Stimulated activated CD8-positive, alpha-beta memory T cell treated with anti-CD3 and anti-CD28 coated beads, Interleukin-4, amount 100 ng/mL, for 48 hours (primary cell): ENCODE data around the gene SCN8A.
A peak's percentile ranks its signal among the peaks of the same experiment; 100 is the strongest.

Experiments used
- DNase-seq: peaks from one replicate; pipeline ENCODE4 v3.0.0-alpha.2; 2020

Gene SCN8A

GRCh38 chr12:51837286-51837685 is 246.3 kb downstream of the SCN8A start:
- DNase-seq = no peak

- DNase-seq = no peak
Measured at GRCh38 chr12:51838036-51838435, 247.0 kb downstream of the SCN8A start.

- DNase-seq = no peak
Measured at GRCh38 chr12:51838762-51839161, 247.7 kb downstream of the SCN8A start.

DNA sequence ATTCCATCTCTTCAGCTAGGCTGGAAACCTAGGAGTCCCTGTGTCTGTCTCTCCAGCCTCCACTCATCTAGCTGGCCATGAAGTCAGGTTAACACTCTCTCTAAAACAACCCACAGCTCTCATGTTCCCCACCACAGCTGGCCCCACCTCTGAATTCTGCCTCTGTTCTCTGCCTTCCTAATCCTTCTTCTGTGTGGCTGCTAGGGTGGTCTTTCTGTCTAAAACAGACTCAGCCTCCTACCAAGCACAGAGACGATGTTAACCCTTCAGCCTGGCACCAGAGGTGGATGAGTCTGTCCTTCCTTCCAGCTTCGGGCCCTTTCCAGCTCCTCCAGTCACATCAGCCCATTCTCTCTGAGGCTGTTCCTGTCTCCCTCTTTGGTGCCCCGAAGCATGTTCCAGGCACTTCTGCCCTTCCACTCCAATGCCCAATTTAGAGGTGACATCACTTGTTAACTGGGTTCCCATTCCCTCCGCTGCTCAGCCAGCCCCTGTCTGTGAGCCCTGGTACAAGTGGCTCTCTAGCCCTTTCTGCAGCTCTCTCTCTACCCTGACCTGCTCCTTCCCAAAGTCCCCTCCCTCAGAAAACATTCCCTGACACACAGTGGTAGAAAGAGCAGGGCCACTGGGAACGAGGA is 248.4 kb downstream of the SCN8A start:
- DNase-seq = no peak

- no peak for DNase-seq
Measured at GRCh38 chr12:51840966-51841365, 249.9 kb downstream of the SCN8A start.

DNA sequence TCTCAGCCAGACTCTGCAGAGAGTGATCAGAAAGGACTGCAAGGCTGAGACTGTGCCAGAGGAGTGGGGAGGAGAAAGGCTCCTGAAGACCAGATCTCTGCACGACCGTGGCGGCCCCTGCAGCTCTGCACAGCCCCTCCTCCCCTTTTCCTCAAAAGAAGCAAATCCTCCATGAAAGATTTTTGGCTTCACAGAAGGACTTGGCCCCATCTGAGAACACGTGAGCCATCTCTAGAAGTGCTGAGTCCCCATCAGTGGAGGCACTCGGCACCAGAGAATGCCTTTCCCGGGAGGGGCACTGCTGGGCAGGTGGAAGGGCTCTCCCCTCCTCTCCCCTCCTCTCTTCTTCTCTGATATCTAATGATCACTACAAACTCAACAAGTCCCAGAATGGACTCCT is 250.7 kb downstream of the SCN8A start:
- no peak for DNase-seq

DNA sequence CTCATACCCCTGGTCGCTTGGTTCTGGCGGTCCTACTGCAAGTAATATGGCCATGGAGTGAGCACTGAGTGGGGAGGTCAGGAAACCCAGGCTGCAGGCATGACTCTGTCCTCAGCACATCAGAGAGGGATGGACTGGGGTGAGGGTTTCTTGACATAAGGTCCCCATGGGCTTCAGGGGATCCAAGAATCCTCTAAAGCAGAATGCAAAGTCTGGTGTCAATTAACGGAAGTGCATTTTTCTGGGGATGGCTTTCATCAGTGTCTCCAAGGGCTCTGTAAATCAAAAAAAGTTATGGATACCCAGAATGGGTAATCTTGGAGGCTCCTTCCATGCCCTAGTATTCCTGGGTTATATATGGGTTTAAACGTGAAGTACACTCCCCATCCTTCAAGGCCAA is 253.8 kb downstream of the SCN8A start:
- DNase-seq = no peak

- no peak for DNase-seq
Measured at GRCh38 chr12:51845482-51845881, 254.4 kb downstream of the SCN8A start.

GRCh38 chr12:51846271-51846691 is 255.2 kb downstream of the SCN8A start:
- DNase-seq = no peak

GRCh38 chr12:51846911-51847642 is 256.0 kb downstream of the SCN8A start:
- DNase-seq = peak; percentile 73

- DNase-seq = no peak
Measured at GRCh38 chr12:51847643-51848325, 256.8 kb downstream of the SCN8A start.

DNA sequence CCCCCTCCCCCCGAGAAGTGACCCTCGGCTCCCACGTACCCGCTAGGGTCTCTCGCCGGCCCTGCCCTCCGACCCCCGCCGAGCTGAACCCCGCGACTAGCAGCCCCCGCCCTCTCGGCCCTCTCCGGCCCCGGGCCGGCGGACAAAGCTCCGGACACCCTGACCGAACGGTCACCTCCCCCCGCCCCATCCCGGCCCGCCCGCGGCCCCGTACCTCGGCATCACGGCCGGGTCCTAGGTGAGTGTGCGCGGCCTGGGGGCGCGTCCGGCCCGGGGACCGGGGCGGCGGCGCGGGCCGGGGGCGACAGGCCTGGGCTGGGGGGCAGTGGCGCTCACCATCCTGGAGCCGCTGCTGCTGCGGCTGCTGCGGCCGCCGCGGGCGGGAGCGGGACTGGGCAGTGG is 257.3 kb downstream of the SCN8A start, which contains the start of gene FIGNL2:
Gene FIGNL2 (minus strand): TSS at position 393 of the 402 bp plus-strand sequence. CDS start 26,305 bp downstream, outside the sequence.
- DNase-seq = no peak

DNA sequence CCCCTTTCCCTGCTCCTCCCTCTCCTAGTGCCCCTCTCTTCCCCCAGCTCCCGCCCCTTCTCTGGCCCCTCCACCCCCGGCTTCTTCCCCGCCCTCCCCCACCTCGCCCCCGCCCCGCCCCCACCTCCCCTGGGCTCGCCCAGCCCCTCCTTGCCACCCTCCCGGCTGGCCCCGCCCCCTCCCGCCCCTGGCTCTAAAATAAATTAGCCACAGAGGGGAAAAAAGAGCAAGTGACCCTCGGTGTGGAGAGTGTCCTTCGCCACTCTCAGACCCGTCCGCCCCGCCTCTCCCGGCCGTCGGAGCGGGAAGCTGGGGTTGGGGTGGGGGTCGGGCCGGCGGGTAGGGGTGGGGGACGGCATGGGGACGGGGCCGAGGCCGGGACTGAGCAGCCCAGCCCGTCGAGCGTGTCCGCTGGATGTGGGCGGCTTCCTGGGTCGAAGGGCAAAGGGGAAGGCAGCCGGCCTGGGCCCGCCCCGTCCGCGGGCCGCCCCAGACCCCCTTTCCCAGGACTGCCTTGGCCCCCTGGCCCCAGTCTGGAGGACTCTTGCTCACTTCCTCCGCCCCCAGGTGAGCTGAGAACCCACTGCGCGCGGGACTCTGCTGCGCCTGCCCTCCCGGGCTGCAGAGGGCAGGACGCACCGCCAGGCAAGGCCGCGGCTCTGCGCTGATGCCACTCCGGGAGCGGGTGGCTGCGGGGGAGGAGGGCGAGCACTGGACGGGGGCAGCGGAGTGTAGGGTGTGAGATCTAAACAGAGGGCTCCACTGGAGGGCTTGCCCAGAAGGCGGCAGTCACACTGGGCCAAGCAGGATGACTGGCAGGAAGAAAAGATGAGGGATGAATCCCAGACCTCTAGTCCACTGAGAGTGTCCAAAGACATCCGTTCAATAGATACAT is 258.1 kb downstream of the SCN8A start:
- DNase-seq = no peak

- no peak for DNase-seq
Measured at GRCh38 chr12:51850081-51850964, 259.3 kb downstream of the SCN8A start.

DNA sequence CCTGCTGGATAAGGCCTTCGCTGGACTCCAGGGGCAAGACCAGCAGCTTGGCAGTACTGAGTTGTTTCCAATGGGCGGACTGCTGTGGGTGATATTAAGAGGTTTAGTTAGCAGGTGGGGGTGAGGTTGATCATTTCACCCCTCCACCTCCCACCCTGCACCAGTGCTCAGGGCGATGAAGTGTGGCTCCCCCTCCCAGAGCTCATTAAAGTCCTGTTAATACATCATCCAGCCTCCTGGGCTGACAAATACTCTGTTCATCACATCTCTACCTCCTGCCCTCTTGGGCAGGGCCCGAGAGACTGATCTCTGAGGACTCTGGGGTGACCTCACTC is 259.9 kb downstream of the SCN8A start:
- no peak for DNase-seq

GRCh38 chr12:51851413-51852124 is 260.5 kb downstream of the SCN8A start:
- DNase-seq = no peak

GRCh38 chr12:51852404-51853137 is 261.5 kb downstream of the SCN8A start:
- DNase-seq = no peak

DNA sequence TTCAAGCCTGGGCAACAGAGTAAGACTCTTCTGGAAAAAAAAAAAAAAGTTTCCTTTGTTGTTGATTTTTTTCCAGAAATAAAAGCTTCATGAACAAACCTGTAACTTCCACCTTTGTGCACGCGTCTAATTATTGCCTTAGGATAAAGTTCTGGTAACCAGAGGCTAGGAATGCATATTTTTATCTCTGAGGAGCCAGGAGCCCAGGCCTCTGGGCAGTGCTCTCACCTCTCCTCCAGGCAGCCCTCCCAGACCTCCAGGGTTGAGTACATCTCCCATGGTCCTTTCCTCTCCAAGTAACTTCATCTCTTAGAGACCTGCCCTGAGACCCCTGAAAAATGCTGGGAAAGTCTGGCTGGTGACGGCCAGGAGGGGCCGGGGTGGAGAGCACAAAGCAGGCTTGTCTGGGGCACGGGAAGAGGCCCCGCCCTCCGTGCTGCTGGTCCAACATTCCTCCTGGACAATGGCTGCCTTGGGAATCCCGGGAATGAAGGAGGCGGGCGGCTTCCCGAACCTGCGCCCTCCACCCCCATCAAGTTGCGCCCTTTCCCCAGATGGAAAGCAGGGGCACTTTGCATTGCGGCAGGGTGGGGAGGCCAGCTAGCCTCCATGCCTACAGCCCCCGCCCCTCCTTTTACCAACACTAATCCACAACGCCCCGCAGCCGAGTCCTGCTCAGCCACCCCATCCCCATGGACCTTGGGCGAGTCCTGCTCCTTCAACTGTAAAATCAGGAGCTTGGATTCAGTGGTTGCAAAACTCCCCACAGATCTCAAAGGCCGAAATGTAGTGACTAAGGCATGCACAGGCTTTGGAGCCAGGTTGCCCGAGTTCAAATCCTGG is 264.8 kb downstream of the SCN8A start:
- DNase-seq = no peak

DNA sequence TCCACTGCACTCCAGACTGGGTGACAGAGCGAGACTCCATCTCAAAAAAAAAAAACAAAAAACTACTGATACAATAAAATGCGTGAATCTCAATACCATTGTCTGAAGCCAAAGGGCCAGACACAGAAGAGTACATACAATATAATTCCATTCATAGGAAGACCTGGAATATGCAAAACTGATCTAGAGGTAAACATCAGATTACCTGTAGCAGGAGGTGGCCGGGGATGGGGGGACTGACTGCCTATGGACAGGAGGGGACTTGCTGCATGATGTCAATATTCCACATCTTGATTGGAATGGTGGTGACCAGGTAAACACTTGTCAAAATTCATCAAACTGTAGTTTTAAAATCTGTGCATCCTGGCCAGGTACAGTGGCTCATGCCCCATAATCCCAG is 270.0 kb downstream of the SCN8A start:
- no peak for DNase-seq
